ENCODE data around the gene KIF21B.

The KIF21B gene

GRCh38 chr1:200988693-200989092 is 34.8 kb downstream of the KIF21B start:
- no peaks in the 10 kb centered on the region for H3K27me3 ChIP-seq
- peaks cover 0 to 24% (median 14%) of the 10 kb centered on the region in 3 donors for H3K36me3 ChIP-seq

GRCh38 chr1:200985481-200985880 is 38.0 kb downstream of the KIF21B start:
- Histone ChIP-seq H3K4me1 (no peaks in the 10 kb centered on the region), H3K4me3 (no peak overlapping the region), H3K27ac (no peak overlapping the region), H3K27me3 (no peaks in the 10 kb centered on the region), H3K9me3 (no peaks in the 10 kb centered on the region), H3K36me3 (peaks cover 0 to 21% (median 14%) of the 10 kb centered on the region in 3 donors)
- intact Hi-C loops (cut with DNase I; ENCODE audit: low total_unique reads), result no loop called here
- no peak for TF ChIP-seq CTCF (IDR thresholded peaks at IDR 0.05)
- no peak for DNase-seq

More at GRCh38 chr1:200988693-200989092, 34.8 kb downstream of the KIF21B start:
- Histone ChIP-seq H3K27ac (no peak overlapping the region), H3K9me3 (no peaks in the 10 kb centered on the region), H3K4me3 (no peak overlapping the region), H3K4me1 (no peaks in the 10 kb centered on the region)
- intact Hi-C loops (cut with DNase I; ENCODE audit: low total_unique reads), result no loop called here
- TF ChIP-seq CTCF (IDR thresholded peaks at IDR 0.05), result no peak
- no peak for DNase-seq

DNA sequence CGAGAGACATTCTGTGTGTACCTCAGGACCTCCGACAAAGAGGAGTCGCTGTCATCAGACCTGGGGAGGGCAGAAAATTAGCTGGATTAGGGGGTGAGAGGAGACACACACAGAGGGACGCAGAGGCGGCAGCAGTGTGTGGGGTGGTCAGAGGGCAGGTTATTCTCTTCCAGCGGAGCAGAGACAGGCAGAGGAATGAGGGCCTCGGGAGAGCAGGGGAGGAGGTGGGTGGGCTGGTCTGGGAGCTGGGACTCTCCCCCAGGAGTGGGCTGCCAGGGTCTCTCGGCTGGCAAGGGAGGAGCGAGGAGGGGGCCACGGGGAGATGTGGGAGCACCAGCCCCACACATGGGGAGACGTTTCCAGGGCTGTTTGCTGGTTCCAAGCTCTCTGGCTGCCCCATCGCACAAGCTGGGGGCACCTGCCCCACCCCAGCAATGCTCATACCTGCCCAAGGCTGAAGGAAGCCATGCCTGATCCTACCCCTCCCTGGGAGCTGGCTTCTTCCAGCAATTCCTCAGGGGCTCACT is 40.4 kb downstream of the KIF21B start:
- Histone ChIP-seq H3K36me3 (peaks cover 0 to 9% (median 8%) of the 10 kb centered on the region in 3 donors), H3K4me1 (no peaks in the 10 kb centered on the region), H3K4me3 (no peak overlapping the region), H3K27me3 (no peaks in the 10 kb centered on the region), H3K9me3 (no peaks in the 10 kb centered on the region), H3K27ac (no peak overlapping the region)
- no peak for TF ChIP-seq CTCF (IDR thresholded peaks at IDR 0.05)
- DNase-seq, result no peak
- intact Hi-C loops (cut with DNase I; ENCODE audit: low total_unique reads), result no loop called here

GRCh38 chr1:200982071-200982945 is 41.2 kb downstream of the KIF21B start:
- no peak for TF ChIP-seq CTCF (IDR thresholded peaks at IDR 0.05)
- Histone ChIP-seq H3K27ac (no peak overlapping the region), H3K4me3 (no peak overlapping the region), H3K4me1 (no peaks in the 10 kb centered on the region), H3K36me3 (peaks cover 0 to 5% (median 4%) of the 10 kb centered on the region in 3 donors), H3K27me3 (no peaks in the 10 kb centered on the region), H3K9me3 (no peaks in the 10 kb centered on the region)
- DNase-seq, result no peak
- intact Hi-C loops (cut with DNase I; ENCODE audit: low total_unique reads), result no loop called here

DNA sequence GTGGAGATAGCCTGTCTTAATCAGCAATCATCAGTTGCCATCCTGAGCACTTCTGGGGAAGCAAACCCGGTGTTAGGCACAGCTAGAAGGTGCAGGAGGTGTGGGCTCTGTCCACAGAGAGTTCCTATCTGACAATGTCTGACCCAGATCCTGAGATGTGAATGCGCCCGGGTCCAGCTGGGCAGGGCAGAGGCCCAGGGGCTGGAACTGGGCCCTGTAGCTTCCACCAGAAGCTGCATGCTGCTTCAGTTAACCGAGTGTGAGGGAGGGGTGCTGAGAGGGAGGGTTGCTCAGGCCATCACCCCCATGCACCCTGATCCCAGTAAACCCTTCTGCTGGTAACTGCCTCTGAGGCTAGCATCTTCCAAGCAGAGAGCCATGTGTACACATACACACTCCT is 42.2 kb downstream of the KIF21B start:
- no peaks in the 10 kb centered on the region for H3K27me3 ChIP-seq
- no peak overlapping the region for H3K4me3 ChIP-seq
- H3K4me1 ChIP-seq, result no peaks in the 10 kb centered on the region
- intact Hi-C loops (cut with DNase I; ENCODE audit: low total_unique reads), result no loop called here
- no peaks in the 10 kb centered on the region for H3K9me3 ChIP-seq
- H3K27ac ChIP-seq, result no peak overlapping the region
- no peak for DNase-seq
- no peak for TF ChIP-seq CTCF (IDR thresholded peaks at IDR 0.05)
- peaks cover 0 to 4% (median 0%) of the 10 kb centered on the region in 3 donors for H3K36me3 ChIP-seq

Data from tibial artery (tissue), 4 donors.